ENCODE data around the gene P4HTM.
A peak's percentile ranks its signal among the peaks of the same experiment; 100 is the strongest.
"Not testable (repeated sequence)": the region's sequence is repeated elsewhere in the genome, so short reads cannot be mapped to it uniquely, and the experiment has no call there.

P4HTM gene

GRCh38 chr3:48984663-48985062, 5.4 kb upstream of the P4HTM start:
- DNase-seq, result no peak

- DNase-seq, result no peak
Measured at GRCh38 chr3:48985831-48986376, 4.1 kb upstream of the P4HTM start.

GRCh38 chr3:48989126-48989795, 780 bp upstream of the P4HTM start:
- no peak for DNase-seq

GRCh38 chr3:48990636-48991469, 812 bp downstream of the P4HTM start:
- peak; percentile 37 for DNase-seq

GRCh38 chr3:48991851-48992545, 2.0 kb downstream of the P4HTM start:
- no peak for DNase-seq

GRCh38 chr3:48993834-48994233, 3.8 kb downstream of the P4HTM start:
- DNase-seq, result no peak

- no peak for DNase-seq
Measured at GRCh38 chr3:48996640-48997039, 6.6 kb downstream of the P4HTM start.

- no peak for DNase-seq
Measured at GRCh38 chr3:48997102-48997635, 7.1 kb downstream of the P4HTM start.

- DNase-seq, result no peak
Measured at GRCh38 chr3:48997714-48998637, 7.9 kb downstream of the P4HTM start.

GRCh38 chr3:48999085-48999858, 9.2 kb downstream of the P4HTM start:
- no peak for DNase-seq

- no peak for DNase-seq
Measured at GRCh38 chr3:49001155-49001554, 11.1 kb downstream of the P4HTM start.

- DNase-seq, result peak; percentile 37
Measured at GRCh38 chr3:49004352-49005302, 14.6 kb downstream of the P4HTM start.

- no peak for DNase-seq
Measured at GRCh38 chr3:49005303-49005680, 15.3 kb downstream of the P4HTM start.

GRCh38 chr3:49005998-49006397, 16.0 kb downstream of the P4HTM start:
- no peak for DNase-seq

GRCh38 chr3:49006408-49007067, 16.5 kb downstream of the P4HTM start:
- DNase-seq, result no peak

GRCh38 chr3:49007068-49007770, 17.2 kb downstream of the P4HTM start, which contains the start of gene WDR6:
Gene WDR6 (plus strand): TSS chr3:49007391. CDS start chr3:49007432, 41 bp downstream.
- DNase-seq, result peak; percentile 99

GRCh38 chr3:49007771-49008528, 17.9 kb downstream of the P4HTM start:
- DNase-seq, result peak; percentile 91

GRCh38 chr3:49008627-49009026, 18.6 kb downstream of the P4HTM start:
- DNase-seq, result not testable (repeated sequence)
